MV-4-11 (cell line): ENCODE results near the gene HSF5.
A peak's percentile ranks its signal among the peaks of the same experiment; 100 is the strongest.
"Not testable (repeated sequence)": the region's sequence is repeated elsewhere in the genome, so short reads cannot be mapped to it uniquely, and the experiment has no call there.

Experiments used
- DNase-seq: peaks from one replicate; lab custom pipeline; 2025; lab: John Stamatoyannopoulos, UW

The HSF5 gene

GRCh38 chr17:58516644-58517377, 28.6 kb upstream of the HSF5 start:
- no peak for DNase-seq

GRCh38 chr17:58515286-58515685, 27.1 kb upstream of the HSF5 start:
- DNase-seq = no peak

DNA sequence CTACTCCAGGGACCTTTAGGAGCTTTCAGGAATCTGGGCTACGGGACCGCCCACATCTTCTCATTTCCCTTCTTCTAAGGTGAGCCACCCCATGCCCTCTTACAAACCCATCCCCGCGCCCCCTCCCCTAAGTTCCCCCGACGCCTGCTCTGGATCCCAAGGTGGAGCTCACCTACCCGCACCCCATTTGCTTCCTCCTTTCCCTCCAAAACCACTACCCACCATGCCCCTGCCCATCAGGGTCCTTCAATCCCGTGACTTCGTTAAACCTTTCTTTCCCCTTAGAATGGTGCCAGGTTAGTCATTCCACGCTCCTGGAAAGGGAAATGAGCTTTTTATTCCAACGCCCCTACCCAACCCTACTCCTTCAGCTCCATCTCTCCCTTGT, 26.6 kb upstream of the HSF5 start:
- no peak for DNase-seq

GRCh38 chr17:58513965-58514769, 26.0 kb upstream of the HSF5 start, which contains the start of gene MTMR4:
MTMR4 (minus strand) TSS chr17:58514638; CDS start chr17:58514407, 231 bp downstream.
- DNase-seq = peak; percentile 55

DNA sequence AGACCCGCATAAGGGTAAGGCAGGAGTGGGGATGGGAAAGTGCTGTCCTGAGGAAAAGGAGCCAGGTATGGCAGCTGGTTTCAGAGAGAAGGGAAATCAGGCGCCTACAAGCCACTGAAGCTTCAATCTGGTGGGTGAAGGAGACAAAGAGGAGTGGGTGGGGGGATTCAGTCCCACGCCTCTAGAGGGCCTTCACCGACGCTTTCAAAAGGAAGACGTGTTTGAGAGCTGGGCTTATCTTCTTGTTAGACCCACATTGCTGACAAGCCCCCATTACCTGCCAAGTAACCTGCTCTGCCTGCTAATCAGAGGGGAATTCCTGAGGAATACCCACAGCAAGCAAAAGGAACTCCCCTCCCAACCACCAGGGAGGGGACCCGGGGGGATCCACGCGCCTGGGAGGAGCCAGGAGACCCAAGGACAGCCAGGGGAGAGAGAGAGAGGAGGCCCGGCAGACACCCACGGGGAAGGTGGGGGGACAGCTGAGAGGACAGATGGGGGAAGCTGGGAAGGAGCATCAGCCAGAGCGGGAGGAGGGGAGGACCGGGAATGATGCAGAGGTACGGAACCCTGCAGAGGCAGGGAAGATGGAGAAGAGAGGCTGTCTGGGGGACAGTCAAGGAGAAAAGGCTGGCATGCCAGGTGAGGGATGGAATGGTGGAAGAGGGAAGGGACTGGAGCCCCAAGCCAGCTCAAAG, 25.2 kb upstream of the HSF5 start:
- DNase-seq = no peak

DNA sequence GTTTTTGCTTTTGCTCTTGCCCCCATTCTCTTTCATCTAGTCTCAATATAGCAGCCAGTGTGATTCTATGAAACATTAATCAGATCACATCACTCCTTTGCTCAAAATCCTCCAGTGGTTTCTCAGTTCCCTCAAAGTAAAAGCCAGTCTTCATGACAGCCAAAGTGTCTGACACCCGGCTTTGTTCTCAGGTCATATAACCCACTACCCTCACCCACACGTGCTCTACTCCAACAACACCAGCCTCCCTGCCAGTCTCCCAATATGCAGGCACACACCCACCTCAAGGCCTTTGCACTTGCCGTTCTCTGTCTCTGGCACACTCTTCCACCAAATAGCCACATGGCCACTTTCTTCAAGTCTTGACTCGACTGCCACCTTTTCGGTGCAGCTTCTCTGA, 21.9 kb upstream of the HSF5 start:
- no peak for DNase-seq

DNA sequence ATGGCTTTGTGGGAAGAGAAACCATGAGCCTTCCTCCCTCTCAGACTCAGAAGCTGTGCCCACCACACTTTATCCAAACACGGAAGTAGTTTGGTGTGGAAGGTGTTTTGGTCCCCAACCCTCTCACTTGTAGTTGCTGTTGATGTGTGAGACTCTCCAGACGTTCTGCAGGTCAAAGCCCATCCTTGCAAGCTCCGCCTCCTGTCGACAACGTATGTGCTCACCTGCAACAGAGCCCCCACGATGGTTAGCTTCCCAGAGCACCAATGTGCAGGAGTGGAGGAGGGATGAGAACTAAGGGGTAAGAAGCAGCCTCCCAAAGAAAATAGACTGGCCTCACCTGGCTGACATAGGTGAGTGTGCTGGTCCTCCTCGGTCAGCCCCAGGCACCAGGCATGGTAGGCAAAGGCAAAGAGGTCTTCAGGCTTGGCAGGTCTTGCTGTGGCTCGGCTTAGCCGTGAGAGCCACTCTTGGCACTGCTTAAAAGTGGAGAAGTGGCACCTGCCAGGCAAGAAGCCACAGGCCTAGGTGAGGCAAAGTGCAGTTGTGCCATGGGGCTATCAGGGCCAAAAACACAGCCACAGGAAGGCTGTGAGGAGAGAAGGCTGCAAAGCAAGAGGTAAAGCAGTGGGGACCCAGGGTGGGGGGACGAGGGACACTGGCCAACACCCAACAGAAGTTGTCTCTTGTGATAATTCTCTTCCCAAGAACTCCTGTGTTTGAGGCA, 20.3 kb upstream of the HSF5 start:
- no peak for DNase-seq

DNA sequence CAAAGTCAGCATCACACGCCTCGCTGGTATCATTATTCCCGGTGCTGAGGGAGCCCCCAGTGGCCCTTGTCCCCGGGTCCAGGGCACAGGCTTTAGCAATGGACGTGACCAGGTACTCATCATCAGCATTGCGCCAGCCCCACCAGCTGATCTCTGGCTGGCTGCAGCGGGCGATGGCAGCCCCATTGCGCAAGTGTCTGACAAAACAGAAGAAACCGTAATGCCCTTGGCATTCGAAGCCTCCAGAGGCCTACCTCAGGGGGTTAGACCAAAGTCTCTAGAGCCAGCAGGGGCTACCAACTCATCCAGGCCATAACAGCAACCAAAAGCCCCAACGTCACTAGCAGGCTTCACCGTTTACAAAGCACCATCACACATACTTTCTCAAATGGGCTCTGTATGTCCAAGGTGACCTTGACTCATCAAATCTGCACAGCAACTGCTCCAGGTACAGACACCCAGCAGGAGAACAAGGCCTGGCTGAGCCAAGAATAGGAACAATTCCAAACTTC, 19.0 kb upstream of the HSF5 start:
- peak; percentile 40 for DNase-seq

GRCh38 chr17:58506354-58507080, 18.3 kb upstream of the HSF5 start:
- DNase-seq = no peak

GRCh38 chr17:58504826-58505351, 16.7 kb upstream of the HSF5 start:
- DNase-seq = peak; percentile 71

DNA sequence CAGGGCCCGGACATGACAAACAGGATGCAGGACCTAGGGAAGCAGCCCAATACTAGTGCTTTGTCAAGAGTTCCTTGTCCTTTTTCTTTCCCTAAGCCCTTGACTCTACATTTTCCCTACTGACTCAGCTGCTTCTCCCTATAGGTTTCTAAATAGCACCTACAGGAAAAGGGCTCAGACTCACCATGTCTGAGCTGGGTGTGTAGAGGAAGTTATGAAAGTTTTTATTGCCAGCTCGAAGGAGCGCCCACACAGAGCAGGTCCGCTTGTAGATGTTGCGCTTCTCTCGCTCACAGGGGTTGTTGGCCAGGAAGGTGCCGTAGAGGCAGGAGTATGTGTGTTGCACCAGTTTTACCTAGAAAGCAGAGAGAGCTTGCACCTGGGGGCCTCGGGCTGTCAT, 15.7 kb upstream of the HSF5 start:
- DNase-seq = no peak

DNA sequence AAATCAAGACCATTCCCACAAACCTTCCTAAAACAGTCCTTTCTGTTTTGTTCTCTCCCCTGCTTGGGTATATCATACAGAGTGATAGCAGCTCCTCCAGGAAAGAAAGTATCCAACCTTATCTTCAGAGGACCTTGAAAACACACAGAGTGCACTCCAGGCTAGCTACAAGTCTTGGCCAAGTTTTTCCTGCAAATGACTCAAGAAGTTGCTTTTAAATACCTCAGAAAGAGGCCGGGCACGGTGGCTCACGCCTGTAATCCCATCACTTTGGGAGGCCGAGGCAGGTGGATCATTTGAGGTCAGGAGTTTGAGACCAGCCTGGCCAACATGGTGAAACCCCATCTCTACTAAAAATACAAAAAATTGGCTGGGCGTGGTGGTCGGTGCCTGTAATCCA, 14.9 kb upstream of the HSF5 start:
- not testable (repeated sequence) for DNase-seq

- no peak for DNase-seq
These were observed 13.2 kb upstream of the HSF5 start for GRCh38 chr17:58501451-58501850.

- DNase-seq = no peak
These were observed 10.1 kb upstream of the HSF5 start for GRCh38 chr17:58498177-58498828.

DNA sequence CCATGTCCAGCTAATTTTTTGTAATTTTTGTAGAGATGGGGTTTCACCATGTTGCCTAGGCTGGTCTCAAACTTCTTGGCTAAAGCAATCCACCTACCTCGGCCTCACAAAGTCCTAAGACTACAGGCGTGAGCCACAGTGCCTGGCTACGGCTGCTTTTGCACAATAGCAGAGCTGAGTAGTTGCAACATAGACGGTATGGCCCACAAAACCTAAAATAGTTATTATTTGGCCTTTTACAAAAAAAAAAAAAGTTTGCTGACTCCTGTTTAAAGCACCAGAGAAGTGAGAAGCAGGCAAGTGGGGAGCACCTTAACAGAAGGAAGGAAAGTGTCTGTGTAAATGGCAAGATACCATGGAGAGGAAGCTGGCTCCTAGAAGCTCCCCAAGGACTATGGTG, 5.3 kb upstream of the HSF5 start:
- DNase-seq = peak; percentile 69

DNA sequence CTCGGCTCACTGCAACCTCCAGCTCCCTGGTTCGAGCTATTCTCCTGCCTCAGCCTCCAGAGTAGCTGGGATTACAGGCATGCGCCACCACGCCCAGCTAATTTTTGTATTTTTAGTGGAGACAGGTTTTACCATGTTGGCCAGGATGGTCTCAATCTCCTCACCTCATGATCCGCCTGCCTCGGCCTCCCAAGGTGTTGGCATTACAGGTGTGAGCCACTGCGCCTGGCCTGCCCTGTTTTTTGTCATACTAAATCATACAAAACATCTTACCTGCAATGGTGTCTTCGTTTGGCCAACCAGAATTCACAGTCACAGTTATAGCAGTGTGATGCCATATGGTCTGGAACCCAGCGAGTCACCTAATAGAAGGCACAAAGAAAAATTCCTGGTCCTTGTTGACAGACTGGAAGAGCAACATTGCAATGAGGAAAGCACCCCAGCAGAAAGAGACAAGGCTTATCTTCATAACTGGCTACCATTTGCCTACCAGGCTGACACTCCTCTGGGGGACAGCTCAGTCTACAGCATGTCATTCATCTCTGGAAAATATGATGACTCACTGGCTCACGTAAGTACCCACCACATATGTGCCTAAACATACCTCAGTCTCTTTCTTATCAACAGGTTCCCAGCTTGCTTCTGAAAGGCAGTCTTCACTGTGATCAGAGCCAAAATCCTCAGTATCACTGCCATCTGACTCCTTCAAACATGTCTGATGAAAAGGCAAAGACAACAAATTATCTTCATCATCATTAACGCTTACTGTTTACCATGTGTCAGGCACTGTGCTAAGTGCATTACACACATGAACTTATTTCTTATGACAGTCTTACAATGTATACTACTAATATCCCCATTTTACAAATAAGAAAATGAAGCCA, 4.3 kb upstream of the HSF5 start:
- no peak for DNase-seq

DNA sequence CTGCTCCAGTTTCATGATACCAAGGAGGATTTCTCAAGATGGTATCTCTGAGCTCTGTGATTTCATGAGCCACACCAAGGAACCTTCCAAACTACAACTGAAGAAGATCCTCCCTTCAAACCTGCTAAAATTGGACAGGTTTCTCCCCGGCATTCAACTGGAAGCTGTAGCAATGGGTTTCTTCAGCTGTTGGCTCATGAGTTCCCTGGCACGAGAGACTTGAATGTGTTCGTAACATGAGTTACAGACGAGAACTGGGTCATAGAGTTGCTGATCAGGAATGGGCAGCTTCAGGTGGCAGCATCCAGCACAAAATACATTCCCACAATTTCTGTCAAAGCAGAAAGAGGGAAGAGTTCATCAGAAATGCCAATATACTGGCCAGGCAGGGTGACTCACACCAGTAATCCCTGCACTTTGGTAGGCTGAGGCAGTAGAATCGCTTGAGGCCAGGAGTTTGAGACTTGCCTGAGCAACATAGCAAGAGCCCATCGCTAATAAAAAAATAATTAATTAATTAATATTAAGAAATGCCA, 3.4 kb upstream of the HSF5 start:
- no peak for DNase-seq

GRCh38 chr17:58488428-58488890, 251 bp upstream of the HSF5 start:
- no peak for DNase-seq

GRCh38 chr17:58484600-58484999, 3.6 kb downstream of the HSF5 start:
- DNase-seq = no peak
